Measurements from ENCODE around the gene ISYNA1. TPM values are rescaled to one million over a fixed set of nuclear protein-coding genes. Genes with fewer than 3 reads are reported as not detected.

The ISYNA1 gene
- total and polyA plus RNA-seq, 2 of the 13 experiments (the other 11 are each of a cell fraction or from before 2014, with no cell fraction given), result 29.6 to 48.5 TPM

DNA sequence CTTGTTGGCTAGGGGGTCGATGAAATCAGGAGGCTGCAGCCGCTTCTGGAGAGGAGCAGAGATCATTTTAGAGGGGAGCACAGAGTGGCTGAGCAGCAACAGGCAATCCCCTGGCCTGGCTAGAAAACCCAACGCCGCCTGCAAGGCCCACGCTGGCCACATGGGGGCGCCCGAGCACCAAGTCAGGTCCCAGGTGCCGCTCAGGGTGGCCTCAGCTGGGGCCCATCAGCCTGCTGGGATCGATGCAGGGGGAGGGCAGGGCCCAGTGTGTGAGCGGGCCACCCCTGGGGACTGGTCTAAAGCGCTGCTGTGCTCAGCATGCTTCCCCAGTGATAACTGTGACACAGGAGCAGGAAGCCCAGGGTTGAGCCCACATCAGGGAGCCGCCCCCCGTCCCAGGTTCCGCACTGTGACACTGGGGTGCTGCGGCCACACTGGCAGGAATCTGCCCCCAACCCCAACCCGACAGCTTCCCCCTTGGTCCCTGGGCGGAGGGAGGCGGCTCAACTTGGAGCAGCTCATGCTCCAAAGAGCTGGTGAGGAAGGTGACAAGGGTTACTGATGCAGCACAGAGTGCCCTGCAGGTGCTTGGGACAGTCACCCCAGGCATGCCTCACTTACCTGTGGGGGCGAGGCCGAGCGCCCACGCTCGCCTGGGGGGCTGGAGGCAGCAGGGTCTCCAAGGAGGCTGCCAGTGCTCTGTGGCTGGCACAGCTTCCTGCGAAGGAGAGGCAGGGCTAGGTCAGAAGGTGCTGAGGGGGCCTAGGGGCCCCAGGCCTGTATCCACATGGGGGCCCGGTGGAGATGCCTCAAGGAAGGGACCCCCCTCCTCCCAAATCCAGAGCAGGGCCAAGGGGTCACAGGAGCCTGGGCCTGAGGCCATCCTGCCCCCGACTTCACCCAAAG, 13.3 kb upstream of the ISYNA1 start:
- Histone ChIP-seq H3K4me3 (replicated peaks in 1 of 3; ENCODE audit: insufficient read depth in 1 of 3, low read depth in 2 of 3, low read length in 3 of 3) (no peak overlapping the region), H3K27ac (ENCODE audit: extremely low read length, insufficient read depth, low read length) (no peak overlapping the region), H3K4me1 (ENCODE audit: insufficient read depth, low read length) (peaks cover 7% of the 10 kb centered on the region; the same call in 1 of the 2 replicates), H3K9ac (ENCODE audit: insufficient read depth, low read depth, low read length) (no peak overlapping the region), H2AFZ (ENCODE audit: low read length) (no peak overlapping the region), H3K79me2 (ENCODE audit: insufficient read depth, low read length) (no peaks in the 10 kb centered on the region), H3K27me3 (ENCODE audit: control insufficient read depth in 1 of 2, insufficient read depth in 2 of 2, low read length in 2 of 2) (no peaks in the 10 kb centered on the region), H4K20me1 (ENCODE audit: insufficient read depth, low read length) (peaks cover 7% of the 10 kb centered on the region; the same call in 1 of the 2 replicates), H3K4me2 (ENCODE audit: low read depth, low read length) (no peak overlapping the region), H3K36me3 (replicated peaks in 1 of 2; ENCODE audit: control insufficient read depth in 1 of 2, insufficient read depth in 2 of 2, low read length in 2 of 2) (peaks cover 29 to 46% of the 10 kb centered on the region in 2 experiments), H3K9me3 (ENCODE audit: low read length) (no peaks in the 10 kb centered on the region)
- intact Hi-C loops (cut with micrococcal nuclease; ENCODE audit: unreplicated experiment), result no loop called here
- POLR2A ChIA-PET, result interaction anchor here (1.3 to 2.1 kb wide), 2 partner anchors 11 to 18 kb away, joined by 5 read pairs; no protein-coding TSS in a partner anchor
- in situ Hi-C loops (cut with HindIII; ENCODE audit: extremely low pct_ligation_motif_present, low pct_unique_long_range_greater_than_20kb), result no loop called here
- CTCF ChIA-PET (ENCODE audit: low intra/inter-chr PET ratio, low total read pairs), result interaction anchor here (1.2 to 2.0 kb wide), 2 partner anchors 11 to 18 kb away, joined by 4 to 13 read pairs; no protein-coding TSS in a partner anchor
- FAIRE-seq (peak; percentile 32), ATAC-seq (peak; percentile 96), DNase-seq (ENCODE audit: low spot score) (peak; percentile 63)
- BruUV-seq (replicated peaks), result no TSS peak
- 0% methylated on average over 2 of the region's 26 CpGs for WGBS (ENCODE audit: low lambda C conversion rate)
- TF ChIP-seq RXRA (CRISPR knock-in tag; IDR thresholded peaks at IDR 0.05) (peak; percentile 13; the same call in 1 of the 2 replicates), ZSCAN9 (CRISPR knock-in tag; IDR thresholded peaks at IDR 0.05; ENCODE audit: borderline replicate concordance) (no peak), JDP2 (CRISPR knock-in tag; IDR thresholded peaks at IDR 0.05; ENCODE audit: borderline replicate concordance) (no peak), ERF (CRISPR knock-in tag; IDR thresholded peaks at IDR 0.05) (peak; percentile 57), GATAD1 (CRISPR knock-in tag; IDR thresholded peaks at IDR 0.05) (0 out of 2 replicates have a peak, but pooled peaks have one; percentile 40), NONO (IDR thresholded peaks at IDR 0.05) (no peak), NONO (CRISPR knock-in tag; conservative IDR thresholded peaks at IDR 0.05) (peak; percentile 50; the same call in 1 of the 2 replicates), ZIK1 (CRISPR knock-in tag; IDR thresholded peaks at IDR 0.05; ENCODE audit: borderline replicate concordance, low read depth) (no peak), ZNF33B (CRISPR knock-in tag; IDR thresholded peaks at IDR 0.05) (no peak), NFKB2 (CRISPR knock-in tag; IDR thresholded peaks at IDR 0.05; ENCODE audit: borderline replicate concordance) (peak; percentile 58; the same call in 1 of the 2 replicates)
- TF ChIP-seq, protein P1, sequence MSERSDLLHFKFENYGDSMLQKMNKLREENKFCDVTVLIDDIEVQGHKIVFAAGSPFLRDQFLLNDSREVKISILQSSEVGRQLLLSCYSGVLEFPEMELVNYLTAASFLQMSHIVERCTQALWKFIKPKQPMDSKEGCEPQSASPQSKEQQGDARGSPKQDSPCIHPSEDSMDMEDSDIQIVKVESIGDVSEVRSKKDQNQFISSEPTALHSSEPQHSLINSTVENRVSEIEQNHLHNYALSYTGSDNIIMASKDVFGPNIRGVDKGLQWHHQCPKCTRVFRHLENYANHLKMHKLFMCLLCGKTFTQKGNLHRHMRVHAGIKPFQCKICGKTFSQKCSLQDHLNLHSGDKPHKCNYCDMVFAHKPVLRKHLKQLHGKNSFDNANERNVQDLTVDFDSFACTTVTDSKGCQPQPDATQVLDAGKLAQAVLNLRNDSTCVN (CRISPR knock-in tag; IDR thresholded peaks at IDR 0.05; ENCODE audit: borderline replicate concordance), result no peak
- TF ChIP-seq, protein P2, sequence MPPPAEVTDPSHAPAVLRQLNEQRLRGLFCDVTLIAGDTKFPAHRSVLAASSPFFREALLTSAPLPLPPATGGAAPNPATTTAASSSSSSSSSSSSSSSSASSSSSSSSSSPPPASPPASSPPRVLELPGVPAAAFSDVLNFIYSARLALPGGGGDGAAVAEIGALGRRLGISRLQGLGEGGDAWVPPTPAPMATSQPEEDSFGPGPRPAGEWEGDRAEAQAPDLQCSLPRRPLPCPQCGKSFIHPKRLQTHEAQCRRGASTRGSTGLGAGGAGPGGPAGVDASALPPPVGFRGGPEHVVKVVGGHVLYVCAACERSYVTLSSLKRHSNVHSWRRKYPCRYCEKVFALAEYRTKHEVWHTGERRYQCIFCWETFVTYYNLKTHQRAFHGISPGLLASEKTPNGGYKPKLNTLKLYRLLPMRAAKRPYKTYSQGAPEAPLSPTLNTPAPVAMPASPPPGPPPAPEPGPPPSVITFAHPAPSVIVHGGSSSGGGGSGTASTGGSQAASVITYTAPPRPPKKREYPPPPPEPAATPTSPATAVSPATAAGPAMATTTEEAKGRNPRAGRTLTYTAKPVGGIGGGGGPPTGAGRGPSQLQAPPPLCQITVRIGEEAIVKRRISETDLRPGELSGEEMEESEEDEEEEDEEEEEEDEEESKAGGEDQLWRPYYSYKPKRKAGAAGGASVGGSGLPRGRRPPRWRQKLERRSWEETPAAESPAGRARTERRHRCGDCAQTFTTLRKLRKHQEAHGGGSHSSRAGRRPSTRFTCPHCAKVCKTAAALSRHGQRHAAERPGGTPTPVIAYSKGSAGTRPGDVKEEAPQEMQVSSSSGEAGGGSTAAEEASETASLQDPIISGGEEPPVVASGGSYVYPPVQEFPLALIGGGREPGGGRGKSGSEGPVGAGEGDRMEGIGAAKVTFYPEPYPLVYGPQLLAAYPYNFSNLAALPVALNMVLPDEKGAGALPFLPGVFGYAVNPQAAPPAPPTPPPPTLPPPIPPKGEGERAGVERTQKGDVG (CRISPR knock-in tag; IDR thresholded peaks at IDR 0.05; ENCODE audit: borderline replicate concordance), result 0 out of 2 replicates have a peak, but pooled peaks have one; percentile 14
- TF ChIP-seq, protein P3, sequence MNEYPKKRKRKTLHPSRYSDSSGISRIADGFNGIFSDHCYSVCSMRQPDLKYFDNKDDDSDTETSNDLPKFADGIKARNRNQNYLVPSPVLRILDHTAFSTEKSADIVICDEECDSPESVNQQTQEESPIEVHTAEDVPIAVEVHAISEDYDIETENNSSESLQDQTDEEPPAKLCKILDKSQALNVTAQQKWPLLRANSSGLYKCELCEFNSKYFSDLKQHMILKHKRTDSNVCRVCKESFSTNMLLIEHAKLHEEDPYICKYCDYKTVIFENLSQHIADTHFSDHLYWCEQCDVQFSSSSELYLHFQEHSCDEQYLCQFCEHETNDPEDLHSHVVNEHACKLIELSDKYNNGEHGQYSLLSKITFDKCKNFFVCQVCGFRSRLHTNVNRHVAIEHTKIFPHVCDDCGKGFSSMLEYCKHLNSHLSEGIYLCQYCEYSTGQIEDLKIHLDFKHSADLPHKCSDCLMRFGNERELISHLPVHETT (CRISPR knock-in tag; conservative IDR thresholded peaks at IDR 0.05), result no peak
- TF ChIP-seq, protein P4, sequence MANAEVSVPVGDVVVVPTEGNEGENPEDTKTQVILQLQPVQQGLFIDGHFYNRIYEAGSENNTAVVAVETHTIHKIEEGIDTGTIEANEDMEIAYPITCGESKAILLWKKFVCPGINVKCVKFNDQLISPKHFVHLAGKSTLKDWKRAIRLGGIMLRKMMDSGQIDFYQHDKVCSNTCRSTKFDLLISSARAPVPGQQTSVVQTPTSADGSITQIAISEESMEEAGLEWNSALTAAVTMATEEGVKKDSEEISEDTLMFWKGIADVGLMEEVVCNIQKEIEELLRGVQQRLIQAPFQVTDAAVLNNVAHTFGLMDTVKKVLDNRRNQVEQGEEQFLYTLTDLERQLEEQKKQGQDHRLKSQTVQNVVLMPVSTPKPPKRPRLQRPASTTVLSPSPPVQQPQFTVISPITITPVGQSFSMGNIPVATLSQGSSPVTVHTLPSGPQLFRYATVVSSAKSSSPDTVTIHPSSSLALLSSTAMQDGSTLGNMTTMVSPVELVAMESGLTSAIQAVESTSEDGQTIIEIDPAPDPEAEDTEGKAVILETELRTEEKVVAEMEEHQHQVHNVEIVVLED (CRISPR knock-in tag; IDR thresholded peaks at IDR 0.05; ENCODE audit: borderline replicate concordance), result peak; percentile 29; the same call in 1 of the 2 replicates
